Neuron (in vitro differentiated cells): ENCODE data around the gene CUX1.

Experiments
- H2AFZ ChIP-seq: one replicate; pipeline ENCODE4 v1.6.1; 2013; ENCODE audit warnings: low read depth, mild to moderate bottlenecking, inconsistent platforms, low read length, moderate library complexity
- H3K27me3 ChIP-seq: one replicate; pipeline ENCODE4 v1.6.1; 2013; ENCODE audit warnings: low read length; ENCODE audit not compliant: insufficient read depth
- H3K36me3 ChIP-seq: one replicate; pipeline ENCODE4 v1.6.1; 2013; ENCODE audit warnings: low read length; ENCODE audit not compliant: insufficient read depth
- H3K4me1 ChIP-seq: one replicate; pipeline ENCODE4 v1.6.1; 2013; ENCODE audit warnings: low read length; ENCODE audit not compliant: insufficient read depth
- H3K4me3 ChIP-seq: 2 replicates; pipeline ENCODE4 v1.5.1; 2013; ENCODE audit warnings: mild to moderate bottlenecking, low read length, moderate library complexity
- H3K9me3 ChIP-seq: one replicate; pipeline ENCODE4 v1.6.1; 2013; ENCODE audit warnings: low read length

The CUX1 gene

GRCh38 chr7:102201576-102201975 is 384.1 kb downstream of the CUX1 start:
- H3K4me3 ChIP-seq = no peak overlapping the region

DNA sequence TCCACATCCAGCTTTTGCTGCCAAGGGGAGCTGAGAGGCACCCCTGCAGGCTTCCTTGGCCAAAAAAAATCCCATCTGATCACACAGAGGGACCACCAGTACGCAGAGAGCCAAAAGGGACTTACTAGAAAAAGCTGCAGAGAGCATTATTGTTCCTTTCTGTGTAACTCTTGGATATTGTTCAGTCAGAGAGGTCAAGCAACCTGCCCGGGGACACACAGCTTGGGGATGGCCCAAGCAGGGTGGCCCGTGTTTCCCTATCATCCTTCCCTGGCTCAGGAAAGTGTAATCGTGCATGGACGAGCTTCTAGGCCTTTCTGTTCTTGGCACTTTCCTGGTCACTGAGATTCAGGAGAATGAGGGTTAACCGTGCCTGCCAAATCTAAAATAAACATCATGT is 385.1 kb downstream of the CUX1 start:
- H3K27me3 ChIP-seq = no peaks in the 10 kb centered on the region

More at GRCh38 chr7:102201576-102201975, 384.1 kb downstream of the CUX1 start:
- Histone ChIP-seq H3K4me1 (no peaks in the 10 kb centered on the region), H3K27me3 (no peaks in the 10 kb centered on the region), H3K9me3 (no peaks in the 10 kb centered on the region), H3K36me3 (peaks cover 70% of the 10 kb centered on the region), H2AFZ (no peak overlapping the region)

GRCh38 chr7:102203218-102203617 is 385.8 kb downstream of the CUX1 start:
- H3K36me3 ChIP-seq = peaks cover 63% of the 10 kb centered on the region
- no peak overlapping the region for H3K4me3 ChIP-seq
- H3K4me1 ChIP-seq = no peaks in the 10 kb centered on the region
- H3K9me3 ChIP-seq = no peaks in the 10 kb centered on the region
- no peak overlapping the region for H2AFZ ChIP-seq
- no peaks in the 10 kb centered on the region for H3K27me3 ChIP-seq

More for the DNA sequence above, 385.1 kb downstream of the CUX1 start:
- Histone ChIP-seq H3K36me3 (peaks cover 65% of the 10 kb centered on the region), H3K9me3 (no peaks in the 10 kb centered on the region), H3K4me1 (no peaks in the 10 kb centered on the region), H3K4me3 (no peak overlapping the region), H2AFZ (no peak overlapping the region)

DNA sequence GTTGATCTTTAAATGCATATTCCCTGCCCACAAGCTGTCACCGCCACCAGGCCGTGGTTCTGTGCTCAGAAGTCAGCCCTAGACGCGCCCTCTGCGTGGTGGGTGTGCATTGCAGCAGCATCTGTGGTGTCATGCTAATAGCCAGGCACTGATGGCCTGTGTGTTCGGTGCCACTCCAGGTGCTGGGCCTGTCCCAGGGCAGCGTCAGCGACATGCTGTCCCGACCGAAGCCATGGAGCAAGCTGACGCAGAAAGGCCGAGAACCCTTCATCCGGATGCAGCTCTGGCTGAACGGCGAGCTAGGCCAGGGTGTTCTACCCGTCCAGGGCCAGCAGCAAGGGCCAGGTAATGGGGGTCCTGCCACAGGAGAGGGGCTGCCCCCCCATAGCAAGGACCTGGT is 386.8 kb downstream of the CUX1 start:
- H3K36me3 ChIP-seq = peaks cover 71% of the 10 kb centered on the region

GRCh38 chr7:102205915-102206314 is 388.5 kb downstream of the CUX1 start:
- H3K36me3 ChIP-seq = peaks cover 71% of the 10 kb centered on the region
- H3K9me3 ChIP-seq = no peaks in the 10 kb centered on the region
- no peaks in the 10 kb centered on the region for H3K27me3 ChIP-seq
- no peak overlapping the region for H3K4me3 ChIP-seq
- H2AFZ ChIP-seq = no peak overlapping the region
- H3K4me1 ChIP-seq = no peaks in the 10 kb centered on the region

More for the DNA sequence above, 386.8 kb downstream of the CUX1 start:
- Histone ChIP-seq H3K4me1 (no peaks in the 10 kb centered on the region), H3K4me3 (no peak overlapping the region), H3K9me3 (no peaks in the 10 kb centered on the region), H3K27me3 (no peaks in the 10 kb centered on the region), H2AFZ (no peak overlapping the region)

DNA sequence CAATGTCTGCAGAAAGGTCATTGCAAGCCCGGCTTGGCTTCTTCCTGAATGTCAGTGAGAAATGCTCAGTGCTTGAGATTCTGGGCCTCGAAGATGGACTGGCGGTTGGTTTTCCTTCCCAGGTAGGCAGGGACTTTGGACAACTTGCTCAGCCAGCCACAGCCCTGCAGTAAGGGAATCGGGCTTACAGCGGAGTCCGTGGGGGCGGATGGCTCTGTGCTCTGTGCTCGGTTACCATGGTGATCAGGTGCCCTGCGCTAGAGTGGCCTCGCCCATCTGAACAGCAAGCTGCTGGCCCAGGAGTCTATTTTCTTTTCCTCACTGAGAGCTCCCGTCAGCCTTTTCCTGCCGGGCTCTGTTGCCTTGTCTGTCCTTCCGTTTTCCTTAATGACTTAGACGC is 391.4 kb downstream of the CUX1 start:
- Histone ChIP-seq H3K4me3 (no peak overlapping the region), H3K4me1 (no peaks in the 10 kb centered on the region), H3K9me3 (no peaks in the 10 kb centered on the region), H3K27me3 (no peaks in the 10 kb centered on the region), H3K36me3 (peaks cover 49% of the 10 kb centered on the region), H2AFZ (no peak overlapping the region)

- H3K4me3 ChIP-seq = no peak overlapping the region
- H3K9me3 ChIP-seq = no peaks in the 10 kb centered on the region
- no peak overlapping the region for H2AFZ ChIP-seq
- H3K27me3 ChIP-seq = no peaks in the 10 kb centered on the region
- H3K4me1 ChIP-seq = peaks cover 9% of the 10 kb centered on the region
- H3K36me3 ChIP-seq = peaks cover 31% of the 10 kb centered on the region
These were observed 393.4 kb downstream of the CUX1 start for GRCh38 chr7:102210787-102211186.

- H3K36me3 ChIP-seq = peaks cover 28% of the 10 kb centered on the region
- H3K27me3 ChIP-seq = no peaks in the 10 kb centered on the region
- H3K9me3 ChIP-seq = no peaks in the 10 kb centered on the region
- H3K4me1 ChIP-seq = peaks cover 9% of the 10 kb centered on the region
- H3K4me3 ChIP-seq = no peak overlapping the region
- no peak overlapping the region for H2AFZ ChIP-seq
These were observed 394.4 kb downstream of the CUX1 start for GRCh38 chr7:102211590-102212550.

- Histone ChIP-seq H2AFZ (no peak overlapping the region), H3K4me1 (peaks cover 9% of the 10 kb centered on the region), H3K36me3 (peaks cover 14% of the 10 kb centered on the region), H3K4me3 (no peak overlapping the region), H3K9me3 (no peaks in the 10 kb centered on the region), H3K27me3 (no peaks in the 10 kb centered on the region)
These were observed 397.1 kb downstream of the CUX1 start for GRCh38 chr7:102214477-102215072.

GRCh38 chr7:102215256-102215655 is 397.8 kb downstream of the CUX1 start:
- peaks cover 9% of the 10 kb centered on the region for H3K4me1 ChIP-seq
- no peaks in the 10 kb centered on the region for H3K27me3 ChIP-seq
- H3K4me3 ChIP-seq = no peak overlapping the region
- no peak overlapping the region for H2AFZ ChIP-seq
- no peaks in the 10 kb centered on the region for H3K9me3 ChIP-seq
- H3K36me3 ChIP-seq = peaks cover 12% of the 10 kb centered on the region

DNA sequence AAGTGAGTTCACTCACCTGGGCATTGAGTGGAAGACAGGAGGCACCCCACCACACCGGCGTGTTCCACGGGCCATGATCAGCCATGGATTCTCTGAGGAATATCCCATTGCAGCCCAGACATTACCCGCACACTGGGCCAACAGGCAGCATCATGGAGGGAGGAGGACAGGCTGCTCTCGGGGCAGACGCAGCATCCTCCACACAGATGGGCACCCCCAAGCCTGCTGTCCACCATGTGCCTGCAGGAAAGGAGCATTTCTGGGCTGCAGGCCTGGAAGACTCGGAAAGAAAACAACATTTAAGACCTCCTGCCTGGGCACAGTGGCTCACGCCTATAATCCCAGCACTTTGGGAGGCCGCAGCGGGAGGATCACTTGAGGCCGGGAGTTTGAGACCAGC is 398.3 kb downstream of the CUX1 start:
- no peak overlapping the region for H3K4me3 ChIP-seq
- no peaks in the 10 kb centered on the region for H3K27me3 ChIP-seq
- peaks cover 9% of the 10 kb centered on the region for H3K4me1 ChIP-seq
- H3K9me3 ChIP-seq = no peaks in the 10 kb centered on the region
- peaks cover 8% of the 10 kb centered on the region for H3K36me3 ChIP-seq
- H2AFZ ChIP-seq = no peak overlapping the region

GRCh38 chr7:102216573-102217314 is 399.3 kb downstream of the CUX1 start:
- H3K36me3 ChIP-seq = peaks cover 5% of the 10 kb centered on the region
- H3K9me3 ChIP-seq = no peaks in the 10 kb centered on the region
- H3K4me3 ChIP-seq = no peak overlapping the region
- H3K4me1 ChIP-seq = peaks cover 9% of the 10 kb centered on the region
- no peaks in the 10 kb centered on the region for H3K27me3 ChIP-seq
- no peak overlapping the region for H2AFZ ChIP-seq
